22Rv1 (cell line): ENCODE results near the gene CCL19.
A peak's percentile ranks its signal among the peaks of the same experiment; 100 is the strongest.

Experiments used
- H3K27ac ChIP-seq: fragments of 450-650 bp; 2 replicates; pipeline ENCODE4 v1.5.1; 2017
- CTCF ChIP-seq: fragments of 450-650 bp; IDR thresholded peaks from 2 replicates; pipeline ENCODE4 v1.5.1; 2017; ENCODE audit warnings: mild to moderate bottlenecking
- ZFX ChIP-seq: fragments of 450-650 bp; IDR thresholded peaks from 2 replicates; pipeline ENCODE4 v1.6.1; 2017; ENCODE audit warnings: antibody characterized with exemption, borderline replicate concordance

The CCL19 gene

GRCh38 chr9:34644766-34645314, 46.2 kb downstream of the CCL19 start:
- H3K27ac ChIP-seq: 0 out of 2 replicates have a peak overlapping the region, but pooled peaks have one; percentile 10
- TF ChIP-seq ZFX (no peak), CTCF (no peak)

GRCh38 chr9:34642679-34643078, 48.4 kb downstream of the CCL19 start:
- H3K27ac ChIP-seq: no peak overlapping the region
- TF ChIP-seq CTCF: no peak
- TF ChIP-seq ZFX: no peak
